HG02759 (cell line): ENCODE data around the gene CYTH1.

Source experiments
- ATAC-seq: cut with Tn5 transposase; IDR thresholded peaks from one replicate; pipeline ENCODE4 v1.9.1; 2021; ENCODE audit warnings: mild to moderate bottlenecking, moderate library complexity; ENCODE audit not compliant: unreplicated experiment

CYTH1 gene

GRCh38 chr17:78658281-78658785 is 123.7 kb downstream of the CYTH1 start:
- ATAC-seq, result no peak

- no peak for ATAC-seq
Measured at GRCh38 chr17:78655251-78655940, 126.7 kb downstream of the CYTH1 start.

GRCh38 chr17:78654325-78654724 is 127.7 kb downstream of the CYTH1 start:
- ATAC-seq, result no peak

GRCh38 chr17:78653382-78653781 is 128.7 kb downstream of the CYTH1 start:
- ATAC-seq, result no peak

DNA sequence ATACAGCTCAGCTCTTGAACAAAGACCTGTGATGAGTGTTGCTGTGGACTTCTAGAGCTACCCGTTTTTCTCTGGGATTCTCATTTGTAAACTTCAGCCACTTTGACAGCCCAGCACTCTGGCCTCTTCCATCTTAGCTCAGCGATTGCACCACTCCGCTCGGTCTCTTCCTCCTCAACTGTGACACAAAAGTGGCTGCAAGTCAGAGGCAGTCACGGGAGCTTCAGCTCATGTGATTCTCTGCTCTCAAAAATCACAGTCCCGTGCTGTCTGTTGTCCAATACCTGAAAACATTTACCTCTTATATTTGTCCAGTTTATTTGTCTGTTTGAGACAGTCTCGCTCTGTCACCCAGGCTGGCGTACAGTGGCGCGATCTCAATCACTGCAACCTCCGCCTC is 129.2 kb downstream of the CYTH1 start:
- no peak for ATAC-seq

DNA sequence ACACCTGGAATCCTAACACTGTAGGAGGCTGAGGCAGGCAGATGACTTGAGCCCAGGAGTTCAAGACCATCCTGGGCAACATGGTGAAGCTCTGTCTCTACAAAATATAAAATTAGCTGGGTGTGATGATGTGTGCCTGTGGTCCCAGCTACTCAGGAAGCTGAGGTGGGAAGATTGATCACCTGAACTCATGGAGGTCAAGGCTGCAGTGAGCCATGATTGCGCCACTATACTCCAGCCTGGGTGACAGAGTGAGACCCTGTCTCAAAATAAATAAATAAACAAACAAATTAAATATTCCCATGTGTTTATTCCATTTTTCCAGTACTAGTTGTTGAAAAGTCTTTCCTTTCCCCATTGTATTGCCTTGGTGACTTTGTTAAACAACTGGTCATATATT is 130.0 kb downstream of the CYTH1 start:
- ATAC-seq, result no peak

DNA sequence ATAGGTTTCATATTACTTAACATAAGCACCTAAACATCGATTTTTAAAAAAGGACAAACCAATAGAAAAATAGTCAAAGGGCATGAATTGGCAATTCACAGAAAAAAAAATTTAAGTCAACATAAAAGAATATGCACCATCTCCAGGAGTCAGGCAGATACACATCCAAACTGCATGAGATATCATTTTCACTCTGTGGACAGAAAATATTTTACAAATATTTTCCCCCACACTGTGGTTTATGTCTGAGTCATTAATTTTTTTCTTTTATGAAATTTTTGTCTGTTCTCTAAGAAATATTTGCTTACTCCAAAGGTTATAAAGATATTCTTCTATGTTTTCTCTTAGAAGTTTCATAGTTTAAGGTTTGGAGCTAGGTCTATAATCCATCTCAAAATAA is 130.5 kb downstream of the CYTH1 start:
- ATAC-seq, result no peak

- no peak for ATAC-seq
Measured at GRCh38 chr17:78650093-78650715, 131.9 kb downstream of the CYTH1 start.

- ATAC-seq, result no peak
Measured at GRCh38 chr17:78648293-78648692, 133.8 kb downstream of the CYTH1 start.

DNA sequence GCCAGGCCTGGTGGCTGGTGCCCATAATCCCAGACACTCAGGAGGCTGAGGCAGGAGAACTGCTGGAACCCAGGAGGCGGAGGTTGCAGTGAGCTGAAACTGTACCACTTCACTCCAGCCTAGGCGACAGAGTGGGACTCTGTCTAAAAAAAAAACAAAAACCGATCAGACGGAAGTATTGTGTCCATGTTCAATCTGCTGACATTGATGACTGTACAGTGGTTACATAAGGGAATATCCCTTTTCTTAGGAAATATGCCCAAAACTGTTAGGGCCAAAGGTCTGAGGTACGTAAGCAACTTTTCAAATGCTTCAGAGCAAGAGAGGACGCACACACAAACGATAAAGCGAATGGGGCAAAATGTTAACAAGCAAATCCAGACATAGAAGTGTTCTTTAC is 135.0 kb downstream of the CYTH1 start:
- no peak for ATAC-seq

- no peak for ATAC-seq
Measured at GRCh38 chr17:78645421-78646295, 136.4 kb downstream of the CYTH1 start.

DNA sequence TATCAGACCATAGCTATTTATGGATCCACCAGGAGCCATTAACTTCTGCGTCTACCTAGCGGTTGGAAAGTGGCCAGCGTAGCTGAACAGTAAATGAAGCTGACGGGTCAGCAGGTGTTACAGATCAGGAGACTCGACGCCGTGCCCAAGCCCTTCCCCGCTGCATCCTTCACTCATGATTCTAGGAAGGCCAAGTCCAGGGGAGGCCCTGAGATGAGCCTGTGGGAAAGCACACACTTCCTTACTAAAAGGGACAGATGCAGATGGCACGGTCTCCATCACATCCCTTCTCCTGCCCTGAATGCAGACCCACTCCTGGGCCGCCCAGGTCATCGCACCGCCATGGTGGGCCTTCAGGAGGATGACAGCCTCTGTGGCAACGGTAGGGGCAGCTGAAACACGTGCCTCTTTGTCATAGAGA is 137.1 kb downstream of the CYTH1 start:
- no peak for ATAC-seq

GRCh38 chr17:78644224-78644623 is 137.8 kb downstream of the CYTH1 start:
- ATAC-seq, result no peak

DNA sequence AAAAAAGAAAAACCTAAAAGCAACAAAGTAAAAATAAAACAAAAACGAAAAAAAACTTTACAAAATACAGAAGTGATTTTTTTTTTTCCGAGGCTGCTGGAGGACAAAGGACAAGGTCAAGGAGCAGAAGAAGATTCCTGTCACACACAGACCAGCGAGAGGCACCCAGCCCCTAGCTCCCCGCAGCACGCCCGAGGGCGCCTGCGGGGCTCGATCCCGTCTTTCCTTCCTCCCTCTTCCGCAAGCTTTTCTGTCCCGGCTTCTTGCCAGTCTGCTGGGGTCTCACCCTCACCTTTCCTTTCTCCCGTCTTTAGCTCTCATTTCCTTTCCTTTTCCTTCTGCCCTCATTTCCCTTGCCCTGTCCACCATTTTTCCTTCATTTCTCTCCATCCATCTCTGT is 138.7 kb downstream of the CYTH1 start:
- no peak for ATAC-seq

- no peak for ATAC-seq
Measured at GRCh38 chr17:78642707-78643106, 139.4 kb downstream of the CYTH1 start.

DNA sequence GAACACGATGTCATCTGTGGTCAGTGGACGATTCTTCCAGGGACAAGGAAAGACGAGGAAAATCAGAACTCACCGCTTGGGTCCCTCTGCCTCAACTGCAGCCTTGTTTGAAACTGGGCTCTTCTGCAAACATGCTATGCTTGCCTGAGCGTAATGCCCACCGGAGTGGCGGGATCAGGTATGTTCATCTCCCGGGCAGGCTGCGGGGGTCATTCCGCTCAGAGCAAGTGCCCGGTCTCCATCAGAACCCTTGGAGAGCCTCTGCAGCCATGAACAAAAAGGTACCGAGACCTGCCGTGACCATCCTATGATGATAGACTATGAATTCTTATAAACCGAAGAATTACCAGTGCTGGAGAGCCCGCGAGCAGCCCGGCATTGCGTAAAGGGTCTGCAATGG is 140.4 kb downstream of the CYTH1 start:
- ATAC-seq, result no peak

DNA sequence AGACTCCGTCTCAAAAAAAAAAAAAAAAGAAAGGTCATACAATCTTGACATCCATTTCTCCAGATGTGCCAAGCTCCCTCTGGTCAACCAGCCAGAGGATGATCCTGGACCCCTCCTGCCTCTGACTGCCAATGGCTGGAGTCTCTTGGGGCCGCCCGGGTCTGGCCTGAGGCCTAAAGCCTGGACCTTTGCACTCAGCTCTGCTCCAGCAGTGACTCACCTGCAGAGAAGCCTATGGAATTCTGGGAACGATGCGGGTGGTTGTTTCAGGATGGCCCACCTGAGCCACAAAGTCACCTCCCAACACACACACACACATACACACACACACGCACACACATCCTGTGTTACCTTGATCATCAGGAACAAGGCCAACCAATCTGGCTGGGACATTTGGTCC is 140.8 kb downstream of the CYTH1 start:
- no peak for ATAC-seq

DNA sequence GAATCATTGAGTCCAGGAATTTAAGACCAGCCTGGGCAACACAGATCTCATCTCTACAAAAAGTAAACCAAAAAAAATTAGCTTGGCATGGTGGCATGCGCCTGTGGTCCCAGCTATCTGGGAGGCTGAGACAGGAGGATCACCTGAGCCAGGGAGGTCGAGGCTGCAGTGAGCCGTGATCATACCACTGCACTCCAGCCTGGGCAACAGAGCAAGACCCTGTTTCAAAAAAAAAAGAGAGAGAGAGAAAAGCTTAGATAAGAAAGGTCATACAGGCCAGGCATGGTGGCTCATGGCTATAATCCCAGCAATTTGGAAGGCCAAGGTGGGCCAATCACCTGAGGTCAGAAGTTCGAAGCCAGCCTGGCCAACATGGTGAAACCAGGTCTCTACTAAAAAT is 141.4 kb downstream of the CYTH1 start:
- ATAC-seq, result no peak

DNA sequence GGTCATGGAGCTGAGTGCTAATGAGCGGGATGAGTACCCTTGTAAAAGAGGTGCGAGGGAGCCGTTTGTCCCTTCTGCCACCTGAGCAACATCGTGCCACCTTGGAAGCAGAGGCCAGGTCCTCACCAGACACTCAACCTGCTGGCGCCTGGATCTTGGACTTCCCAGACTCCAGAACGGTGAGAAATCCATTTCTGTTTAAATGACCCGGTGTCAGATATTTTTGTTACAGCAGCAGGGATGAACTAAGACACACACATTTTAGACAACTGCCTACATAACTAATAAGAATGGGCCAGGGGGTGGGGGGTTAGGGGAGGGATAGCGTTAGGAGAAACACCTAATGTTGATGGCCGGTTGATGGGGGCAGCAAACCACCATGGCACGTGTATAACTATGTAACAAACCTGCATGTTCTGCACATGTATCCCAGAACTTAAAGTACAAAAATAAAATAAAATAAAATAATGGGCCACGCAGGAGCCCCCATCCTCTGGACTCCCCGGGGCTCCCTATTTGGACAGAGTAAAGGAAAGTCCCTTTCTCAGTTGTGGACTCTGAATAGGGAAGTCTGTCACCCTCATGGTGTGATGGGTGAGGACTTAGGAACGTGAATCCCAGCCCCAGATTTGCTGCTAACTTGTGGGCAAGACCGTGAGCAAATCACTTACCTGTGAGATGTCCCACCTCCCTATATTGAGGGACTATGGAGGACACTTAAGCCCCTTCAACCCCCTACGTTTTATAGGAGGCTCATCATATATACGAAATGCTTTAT is 144.2 kb downstream of the CYTH1 start:
- no peak for ATAC-seq

GRCh38 chr17:78637146-78637545 is 144.9 kb downstream of the CYTH1 start:
- no peak for ATAC-seq

GRCh38 chr17:78634154-78634553 is 147.9 kb downstream of the CYTH1 start:
- no peak for ATAC-seq
